Breast epithelium (tissue), 3 donors: ENCODE data around the gene SARM1.

Source experiments
- POLR2AphosphoS5 ChIP-seq, 3 donors: sonication (generic); formaldehyde crosslinking; IDR thresholded peaks; one replicate each; pipeline ENCODE4 v1.6.1; 2017; ENCODE audit warnings: antibody characterized with exemption in 3 of 3
- TF ChIP-seq, protein P1 (sequence below), 3 donors: fragments of 450-650 bp; IDR thresholded peaks; one replicate each; pipeline ENCODE4 v1.5.1; 2016 to 2017; ENCODE audit warnings: antibody characterized with exemption in 3 of 3, mild to moderate bottlenecking in 3 of 3, moderate library complexity in 3 of 3

DNA sequence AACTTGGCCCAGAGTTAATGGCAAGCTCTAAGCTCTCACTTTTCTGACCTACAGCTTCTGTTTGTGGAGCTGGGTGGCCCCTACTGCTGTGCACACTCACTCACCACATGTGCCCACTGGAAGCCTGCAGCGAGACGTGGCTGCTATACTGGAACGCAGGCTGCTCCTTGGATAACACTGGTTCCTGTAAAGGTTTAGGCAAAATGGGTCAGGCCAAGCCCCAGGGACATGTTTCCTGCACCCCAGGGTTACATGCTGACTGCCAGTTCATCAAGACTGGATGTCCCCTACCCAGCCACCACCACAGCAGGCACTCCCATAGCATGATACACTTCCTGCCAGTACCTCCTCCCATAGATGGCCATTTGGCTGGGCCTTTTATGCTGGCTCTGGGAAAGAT is 22.5 kb upstream of the SARM1 start:
- TF ChIP-seq, protein P1, sequence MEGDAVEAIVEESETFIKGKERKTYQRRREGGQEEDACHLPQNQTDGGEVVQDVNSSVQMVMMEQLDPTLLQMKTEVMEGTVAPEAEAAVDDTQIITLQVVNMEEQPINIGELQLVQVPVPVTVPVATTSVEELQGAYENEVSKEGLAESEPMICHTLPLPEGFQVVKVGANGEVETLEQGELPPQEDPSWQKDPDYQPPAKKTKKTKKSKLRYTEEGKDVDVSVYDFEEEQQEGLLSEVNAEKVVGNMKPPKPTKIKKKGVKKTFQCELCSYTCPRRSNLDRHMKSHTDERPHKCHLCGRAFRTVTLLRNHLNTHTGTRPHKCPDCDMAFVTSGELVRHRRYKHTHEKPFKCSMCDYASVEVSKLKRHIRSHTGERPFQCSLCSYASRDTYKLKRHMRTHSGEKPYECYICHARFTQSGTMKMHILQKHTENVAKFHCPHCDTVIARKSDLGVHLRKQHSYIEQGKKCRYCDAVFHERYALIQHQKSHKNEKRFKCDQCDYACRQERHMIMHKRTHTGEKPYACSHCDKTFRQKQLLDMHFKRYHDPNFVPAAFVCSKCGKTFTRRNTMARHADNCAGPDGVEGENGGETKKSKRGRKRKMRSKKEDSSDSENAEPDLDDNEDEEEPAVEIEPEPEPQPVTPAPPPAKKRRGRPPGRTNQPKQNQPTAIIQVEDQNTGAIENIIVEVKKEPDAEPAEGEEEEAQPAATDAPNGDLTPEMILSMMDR (IDR thresholded peaks at IDR 0.05): no peak
- TF ChIP-seq POLR2AphosphoS5 (IDR thresholded peaks at IDR 0.05): no peak
